K562 (cell line): Measurements from ENCODE around the gene HOXB8. TPM values are rescaled to one million over a fixed set of nuclear protein-coding genes. Genes with fewer than 3 reads are reported as not detected.
A peak's percentile ranks its signal among the peaks of the same experiment; 100 is the strongest.

Source experiments
- ASH1L ChIP-seq: fragments of 450-650 bp; IDR thresholded peaks from 2 replicates; pipeline ENCODE4 v1.6.1; 2018; ENCODE audit warnings: borderline replicate concordance, mild to moderate bottlenecking, low read depth; ENCODE audit not compliant: partially characterized antibody
- CXXC5 ChIP-seq: fragments of 250-450 bp; sonication (Bioruptor Pico); IDR thresholded peaks from 2 replicates; pipeline ENCODE4 v1.8.0; 2022; ENCODE audit warnings: inconsistent platforms, mild to moderate bottlenecking, moderate library complexity
- GABPB2 ChIP-seq: fragments of 250-450 bp; sonication (Bioruptor Pico); conservative IDR thresholded peaks from 2 replicates; pipeline ENCODE4 v1.5.1; 2021; ENCODE audit warnings: mild to moderate bottlenecking
- KAT7 ChIP-seq: sonication (generic); formaldehyde crosslinking; IDR thresholded peaks from 2 replicates; pipeline ENCODE4 v1.8.0; 2022; ENCODE audit warnings: missing genetic modification reagents, mild to moderate bottlenecking, borderline replicate concordance
- KLF13 ChIP-seq: fragments of 450-650 bp; IDR thresholded peaks from 2 replicates; pipeline ENCODE4 v1.6.1; 2016; ENCODE audit warnings: missing genetic modification characterization, low read depth, mild to moderate bottlenecking, missing compliant biosample characterization, moderate library complexity, borderline replicate concordance
- NCOR1 ChIP-seq: fragments of 450-650 bp; IDR thresholded peaks from 2 replicates; pipeline ENCODE4 v1.6.1; 2016; ENCODE audit warnings: mild to moderate bottlenecking, moderate library complexity
- RFX5 ChIP-seq: IDR thresholded peaks from 2 replicates; pipeline ENCODE4 v1.6.1; 2011; ENCODE audit warnings: low read depth, mild to moderate bottlenecking, improper control_type of control experiment, low read length
- ZNF212 ChIP-seq: fragments of 450-650 bp; formaldehyde crosslinking; IDR thresholded peaks from 2 replicates; pipeline ENCODE4 v1.4.0; 2020; ENCODE audit warnings: mild to moderate bottlenecking
- ZNF589 ChIP-seq: fragments of 200-800 bp; sonication (Bioruptor generic); IDR thresholded peaks from 2 replicates; pipeline ENCODE4 v1.6.1; 2016; ENCODE audit warnings: low read depth, missing genetic modification characterization, missing compliant biosample characterization
- polyA plus RNA-seq, 8 experiments: library from polyadenylated mRNA; depleted of rRNA in 4 of 8; stranded (reverse) in 5 of 8; unstranded in 3 of 8; fragments of >200 nt; fragmentation: Nextera tagmentation in 2 of 8; fragmentation: Illumina TruSeq in 1 of 8; extraction: Ambion mirVana in 2 of 8; extraction: Trizol in 1 of 8; gene quantifications; 2 replicates each; pipeline versions ENCODE4 v1.2.1 to v1.2.3, GENCODE V29; 2011 to 2014; ENCODE audit warnings: inconsistent platforms in 1 of 8, missing spikeins in 1 of 8
- total RNA-seq, 7 experiments: library from RNA; depleted of rRNA in 6 of 7; stranded (reverse); fragments of >200 nt in 6 of 7; fragmentation: Illumina TruSeq in 2 of 7; extraction: Trizol in 2 of 7; gene quantifications; 2 replicates each; pipeline versions ENCODE4 v1.2.1 to v1.2.3, GENCODE V29; 2011 to 2021; ENCODE audit warnings: low replicate concordance in 1 of 7
- TF ChIP-seq, protein P1 (sequence below): fragments of 450-650 bp; IDR thresholded peaks from 2 replicates; pipeline ENCODE4 v1.6.1; 2017; ENCODE audit warnings: antibody characterized with exemption, mild to moderate bottlenecking
- TF ChIP-seq, protein P2 (sequence below): fragments of 250-450 bp; sonication (Bioruptor Pico); IDR thresholded peaks from 2 replicates; pipeline ENCODE4 v1.5.0; 2021

Gene HOXB8
- total and polyA plus RNA-seq, 9 of the 15 experiments (the other 6 are each of a cell fraction or from before 2014, with no cell fraction given), result 0.52 to 23.8 (median 3.6) TPM

DNA sequence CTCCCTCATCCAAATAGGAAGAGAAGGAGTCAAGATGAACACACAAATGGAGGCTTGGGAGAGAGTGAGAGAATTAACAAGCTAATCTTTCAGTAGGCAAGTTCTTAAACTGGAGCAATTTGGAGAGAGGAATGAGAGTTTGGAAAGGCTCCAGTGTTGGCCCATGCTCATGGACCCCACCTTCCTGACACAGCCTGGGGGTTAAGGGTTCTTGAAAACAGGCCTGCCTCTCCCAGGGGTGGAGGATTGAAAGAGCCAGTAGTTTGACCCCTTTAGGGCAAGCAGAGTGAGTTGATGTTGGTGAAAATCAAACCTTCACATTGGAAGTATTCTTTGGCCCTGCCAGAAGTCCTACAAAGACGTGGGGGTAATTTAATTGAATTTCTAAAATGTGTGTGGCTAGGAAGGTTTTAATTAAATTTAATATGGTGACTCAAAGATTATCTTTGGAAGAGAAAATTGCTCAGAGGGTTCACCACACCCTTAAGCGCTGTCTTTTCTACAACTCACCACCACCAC, 30.8 kb downstream of the HOXB8 start (continued):
- TF ChIP-seq ASH1L (no peak), KAT7 (0 out of 2 replicates have a peak, but pooled peaks have one; percentile 40), KLF13 (tag) (no peak), ZNF212 (CRISPR knock-in tag) (0 out of 2 replicates have a peak, but pooled peaks have one; percentile 32), ZNF589 (CRISPR knock-in tag) (no peak), GABPB2 (no peak), RFX5 (no peak), CXXC5 (CRISPR knock-in tag) (0 out of 2 replicates have a peak, but pooled peaks have one; percentile 2), NCOR1 (no peak)
- TF ChIP-seq, protein P1, sequence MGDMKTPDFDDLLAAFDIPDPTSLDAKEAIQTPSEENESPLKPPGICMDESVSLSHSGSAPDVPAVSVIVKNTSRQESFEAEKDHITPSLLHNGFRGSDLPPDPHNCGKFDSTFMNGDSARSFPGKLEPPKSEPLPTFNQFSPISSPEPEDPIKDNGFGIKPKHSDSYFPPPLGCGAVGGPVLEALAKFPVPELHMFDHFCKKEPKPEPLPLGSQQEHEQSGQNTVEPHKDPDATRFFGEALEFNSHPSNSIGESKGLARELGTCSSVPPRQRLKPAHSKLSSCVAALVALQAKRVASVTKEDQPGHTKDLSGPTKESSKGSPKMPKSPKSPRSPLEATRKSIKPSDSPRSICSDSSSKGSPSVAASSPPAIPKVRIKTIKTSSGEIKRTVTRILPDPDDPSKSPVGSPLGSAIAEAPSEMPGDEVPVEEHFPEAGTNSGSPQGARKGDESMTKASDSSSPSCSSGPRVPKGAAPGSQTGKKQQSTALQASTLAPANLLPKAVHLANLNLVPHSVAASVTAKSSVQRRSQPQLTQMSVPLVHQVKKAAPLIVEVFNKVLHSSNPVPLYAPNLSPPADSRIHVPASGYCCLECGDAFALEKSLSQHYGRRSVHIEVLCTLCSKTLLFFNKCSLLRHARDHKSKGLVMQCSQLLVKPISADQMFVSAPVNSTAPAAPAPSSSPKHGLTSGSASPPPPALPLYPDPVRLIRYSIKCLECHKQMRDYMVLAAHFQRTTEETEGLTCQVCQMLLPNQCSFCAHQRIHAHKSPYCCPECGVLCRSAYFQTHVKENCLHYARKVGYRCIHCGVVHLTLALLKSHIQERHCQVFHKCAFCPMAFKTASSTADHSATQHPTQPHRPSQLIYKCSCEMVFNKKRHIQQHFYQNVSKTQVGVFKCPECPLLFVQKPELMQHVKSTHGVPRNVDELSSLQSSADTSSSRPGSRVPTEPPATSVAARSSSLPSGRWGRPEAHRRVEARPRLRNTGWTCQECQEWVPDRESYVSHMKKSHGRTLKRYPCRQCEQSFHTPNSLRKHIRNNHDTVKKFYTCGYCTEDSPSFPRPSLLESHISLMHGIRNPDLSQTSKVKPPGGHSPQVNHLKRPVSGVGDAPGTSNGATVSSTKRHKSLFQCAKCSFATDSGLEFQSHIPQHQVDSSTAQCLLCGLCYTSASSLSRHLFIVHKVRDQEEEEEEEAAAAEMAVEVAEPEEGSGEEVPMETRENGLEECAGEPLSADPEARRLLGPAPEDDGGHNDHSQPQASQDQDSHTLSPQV, result 0 out of 2 replicates have a peak, but pooled peaks have one; percentile 24
- TF ChIP-seq, protein P2, sequence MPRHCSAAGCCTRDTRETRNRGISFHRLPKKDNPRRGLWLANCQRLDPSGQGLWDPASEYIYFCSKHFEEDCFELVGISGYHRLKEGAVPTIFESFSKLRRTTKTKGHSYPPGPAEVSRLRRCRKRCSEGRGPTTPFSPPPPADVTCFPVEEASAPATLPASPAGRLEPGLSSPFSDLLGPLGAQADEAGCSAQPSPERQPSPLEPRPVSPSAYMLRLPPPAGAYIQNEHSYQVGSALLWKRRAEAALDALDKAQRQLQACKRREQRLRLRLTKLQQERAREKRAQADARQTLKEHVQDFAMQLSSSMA (CRISPR knock-in tag), result 0 out of 2 replicates have a peak, but pooled peaks have one; percentile 13
